ENCODE measurements around the gene C1orf21.

The C1orf21 gene

GRCh38 chr1:184527402-184527801 lies 140.6 kb downstream of the C1orf21 start:
- DNase-seq = no peak

DNA sequence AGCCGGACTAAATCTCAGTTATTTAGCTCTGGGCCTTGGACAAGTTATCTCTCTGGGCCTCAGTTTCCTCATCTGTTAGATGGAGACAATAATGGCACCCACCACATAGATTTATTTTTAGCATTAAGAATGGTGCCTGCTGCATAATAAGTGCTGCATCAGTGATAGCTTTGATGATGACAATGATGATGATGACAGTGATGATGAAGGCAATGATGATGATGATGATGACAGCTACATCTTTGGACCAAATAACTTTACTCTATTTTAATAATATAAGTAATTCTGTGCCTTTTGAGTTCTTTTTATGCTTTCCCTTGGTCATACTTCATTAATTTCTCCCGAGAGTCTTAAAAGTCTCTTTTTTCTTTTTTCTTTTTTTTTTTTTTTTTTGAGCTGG lies 143.4 kb downstream of the C1orf21 start:
- DNase-seq = no peak

DNA sequence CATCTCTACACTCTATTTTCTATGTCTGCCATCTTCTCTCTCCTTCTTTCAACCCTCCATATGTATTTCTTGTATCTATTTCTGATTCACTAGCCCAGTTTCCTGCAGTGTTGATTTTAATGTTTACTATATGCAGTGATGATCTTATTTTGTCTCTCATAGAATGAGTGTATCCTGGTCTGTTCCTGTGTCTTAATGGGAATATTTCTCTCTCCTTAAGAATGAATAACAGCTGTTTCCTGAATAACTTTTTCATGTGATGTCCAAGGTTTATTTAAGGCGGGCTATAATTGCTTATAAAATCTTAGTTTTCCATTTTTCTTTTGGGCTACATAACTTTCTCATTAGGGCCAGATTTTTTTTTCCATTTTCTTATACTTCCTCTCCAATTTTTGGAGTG lies 144.5 kb downstream of the C1orf21 start:
- DNase-seq = no peak

GRCh38 chr1:184532199-184532598 lies 145.4 kb downstream of the C1orf21 start:
- DNase-seq = no peak

DNA sequence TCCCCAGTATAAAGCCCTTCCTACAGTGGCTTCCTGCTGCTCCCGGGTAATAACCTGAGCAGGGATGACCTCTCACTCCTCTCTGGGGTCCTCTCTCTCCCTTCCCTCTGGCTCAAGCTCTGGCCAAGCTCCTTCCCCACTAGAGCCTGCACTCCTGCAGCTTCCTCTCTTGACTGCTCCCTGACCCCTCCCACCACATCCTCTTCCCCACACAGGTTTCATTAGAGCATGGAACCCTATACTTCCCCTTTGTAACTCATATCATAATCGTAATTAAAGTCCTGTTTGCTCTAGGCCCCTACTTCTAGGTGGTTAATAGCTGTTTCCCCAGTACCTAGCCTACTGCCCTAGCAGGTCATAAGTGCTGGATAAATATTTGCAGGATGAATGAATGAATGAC lies 146.2 kb downstream of the C1orf21 start:
- DNase-seq = no peak

- DNase-seq = no peak
Measured at GRCh38 chr1:184533915-184534314, 147.1 kb downstream of the C1orf21 start.

DNA sequence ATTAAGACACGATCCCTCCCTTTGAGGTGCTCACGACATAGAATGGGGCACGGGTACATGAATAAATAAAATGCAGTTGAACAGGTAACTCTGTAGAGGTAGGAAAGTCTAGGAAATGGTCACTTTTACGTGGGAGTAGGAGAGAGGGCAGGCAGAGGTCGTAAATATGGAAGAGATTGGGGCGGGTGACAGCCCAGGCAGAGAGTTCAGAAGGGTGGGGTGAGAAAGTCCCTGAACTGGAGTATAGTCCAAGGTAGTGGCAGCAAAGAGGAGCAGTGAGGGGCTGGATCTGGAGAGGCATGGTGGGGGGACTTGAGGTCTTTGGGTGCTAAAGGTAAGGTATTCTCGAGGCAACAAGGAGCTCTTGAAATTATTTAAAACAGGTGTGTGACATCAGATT lies 147.9 kb downstream of the C1orf21 start:
- DNase-seq = no peak

DNA sequence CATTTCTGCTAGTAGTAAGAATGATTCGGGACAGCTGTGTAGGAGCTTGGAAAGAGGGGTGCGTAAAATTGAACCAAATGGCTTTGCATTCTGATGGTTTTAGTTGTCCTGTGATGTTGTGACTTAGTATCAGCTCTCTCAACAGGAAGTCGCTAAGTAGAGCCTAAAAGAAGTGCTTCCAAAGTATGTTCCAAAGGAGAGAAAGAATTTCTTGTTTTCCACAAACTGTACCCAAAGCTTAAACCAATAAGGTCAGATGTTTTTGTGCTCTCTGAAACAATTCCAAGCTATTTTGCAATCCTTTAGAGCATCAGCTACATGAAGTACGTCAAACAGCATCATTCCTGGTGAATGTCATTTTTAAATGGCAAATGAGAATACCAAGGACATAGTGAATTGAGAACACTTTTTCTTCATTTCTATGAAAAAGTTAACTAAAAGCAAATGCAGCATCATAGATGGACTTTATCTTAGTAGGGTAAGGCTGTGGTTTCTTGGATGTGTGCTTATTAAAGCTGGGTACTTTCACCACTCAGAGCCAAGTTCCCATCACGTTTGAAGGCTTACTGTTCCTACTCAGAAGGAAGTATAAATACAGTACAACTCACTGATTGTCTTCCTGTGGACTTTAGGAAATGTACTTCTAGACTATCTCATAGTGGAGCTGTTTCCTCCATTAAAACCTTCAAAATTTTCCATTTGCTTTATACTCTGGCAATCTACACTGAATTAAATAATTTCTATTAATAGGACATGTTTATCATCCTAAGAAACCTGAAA lies 148.6 kb downstream of the C1orf21 start:
- no peak for DNase-seq

GRCh38 chr1:184536246-184536985 lies 149.6 kb downstream of the C1orf21 start:
- DNase-seq = no peak

GRCh38 chr1:184539580-184539979 lies 152.8 kb downstream of the C1orf21 start:
- DNase-seq = no peak

- DNase-seq = no peak
Measured at GRCh38 chr1:184541537-184542152, 154.8 kb downstream of the C1orf21 start.

DNA sequence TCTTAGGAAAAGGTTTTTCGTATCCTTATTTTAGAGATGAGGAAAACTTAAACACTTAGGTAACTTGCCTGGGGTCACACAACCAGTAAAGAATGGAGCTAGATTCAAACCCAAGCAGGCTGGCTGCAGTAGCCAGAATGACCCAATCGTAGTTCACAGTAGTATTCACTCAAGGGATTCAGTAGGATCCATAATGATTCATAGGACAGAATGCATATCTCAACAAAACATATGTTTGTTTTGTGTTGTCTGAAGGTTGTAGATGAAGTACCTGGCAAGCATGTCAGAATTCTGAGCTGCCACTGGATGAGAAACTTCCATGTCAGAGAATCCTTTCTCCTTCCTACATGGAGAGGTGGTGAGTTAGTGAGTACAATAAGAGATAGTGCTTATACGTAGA lies 155.5 kb downstream of the C1orf21 start:
- no peak for DNase-seq

GRCh38 chr1:184545601-184546000 lies 158.8 kb downstream of the C1orf21 start:
- DNase-seq = no peak

GRCh38 chr1:184552446-184552845 lies 165.6 kb downstream of the C1orf21 start:
- no peak for DNase-seq

- DNase-seq = no peak
Measured at GRCh38 chr1:184553845-184554244, 167.0 kb downstream of the C1orf21 start.

DNA sequence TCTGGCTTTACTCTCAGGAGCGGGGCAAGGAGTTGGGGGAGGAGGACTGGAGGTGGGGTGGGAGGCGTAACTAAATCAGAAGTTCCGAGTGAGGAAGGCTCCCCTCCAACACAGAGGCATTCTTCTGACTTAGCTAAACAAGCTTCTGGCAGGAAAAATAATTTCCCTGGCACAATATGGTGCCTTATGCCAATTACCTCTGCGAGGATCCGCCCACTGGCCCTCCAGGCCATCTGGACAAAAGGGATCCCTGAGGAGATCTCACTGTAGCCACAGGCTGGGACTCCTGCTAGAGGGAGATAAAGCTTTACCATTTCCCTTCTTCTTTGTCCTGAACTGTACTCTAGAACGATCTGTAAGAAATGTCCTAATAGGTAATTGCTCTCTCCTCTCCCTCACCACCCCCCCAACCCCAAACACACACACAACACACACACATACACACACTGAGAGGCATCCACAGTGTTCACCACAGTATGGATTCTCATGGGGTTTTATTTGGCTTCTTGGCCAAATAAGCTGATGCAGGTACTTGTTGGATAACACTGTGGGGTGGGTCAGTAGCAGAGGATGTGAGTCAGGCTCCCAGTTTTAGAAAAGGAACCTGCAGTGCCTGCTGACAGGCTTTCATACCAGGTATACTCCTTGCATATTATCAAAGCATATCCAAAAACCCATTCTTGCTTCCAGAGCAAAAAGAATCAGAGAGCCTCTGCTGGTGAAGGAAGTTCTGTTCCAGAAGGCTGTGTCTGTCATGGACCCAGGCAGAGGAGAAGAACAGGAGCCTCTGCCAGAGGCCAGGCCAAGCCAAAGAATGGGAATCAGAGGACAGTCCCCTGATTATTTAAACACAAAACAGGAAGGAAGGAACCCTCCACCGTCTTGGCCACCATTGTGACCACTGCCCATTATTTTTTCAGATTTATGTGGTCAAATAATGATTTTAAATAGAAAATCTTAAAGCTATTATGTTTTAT lies 169.1 kb downstream of the C1orf21 start:
- no peak for DNase-seq

GRCh38 chr1:184556665-184557064 lies 169.8 kb downstream of the C1orf21 start:
- DNase-seq = no peak

- DNase-seq = no peak
Measured at GRCh38 chr1:184557423-184558347, 170.9 kb downstream of the C1orf21 start.

GRCh38 chr1:184558691-184559090 lies 171.9 kb downstream of the C1orf21 start:
- no peak for DNase-seq

- no peak for DNase-seq
Measured at GRCh38 chr1:184559117-184559713, 172.4 kb downstream of the C1orf21 start.

DNA sequence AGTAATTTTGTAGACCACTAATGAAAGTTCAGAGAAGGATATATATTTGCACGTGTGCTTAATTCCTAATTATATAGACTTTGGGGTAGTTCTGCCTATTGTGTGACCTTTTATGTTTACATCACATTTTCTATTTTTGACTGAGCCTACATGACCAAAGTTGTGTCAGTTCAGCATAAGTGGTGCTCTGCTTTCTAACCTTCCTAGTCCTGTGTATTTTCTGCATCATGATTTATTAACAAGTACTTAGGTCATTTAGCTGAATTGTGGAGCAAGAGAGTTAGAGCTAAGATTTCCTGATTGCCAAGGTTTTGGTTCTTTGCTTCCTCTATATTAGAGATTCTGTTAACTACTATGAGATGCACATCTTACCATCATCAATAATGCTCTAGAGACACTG lies 176.0 kb downstream of the C1orf21 start:
- no peak for DNase-seq
